Gastroesophageal sphincter (tissue), 4 donors: ENCODE measurements around the gene VEGFD. TPM values are rescaled to one million over a fixed set of nuclear protein-coding genes. Genes with fewer than 3 reads are reported as not detected.

Experiments used
- ATAC-seq: fragments of 150-250 bp; one replicate; pipeline ENCODE4 v1.9.1; 2016; ENCODE audit warnings: mild to moderate bottlenecking, moderate library complexity
- H3K27ac ChIP-seq, 4 donors: fragments of 200-600 bp; sonication (generic) in 3 of 4; 1 replicate in 3 of 4; 2 replicates in 1 of 4; pipeline ENCODE4 v1.5.1; 2016 to 2019
- H3K27me3 ChIP-seq: fragments of 200-600 bp; sonication (generic); one replicate; pipeline ENCODE4 v1.5.1; 2019
- H3K36me3 ChIP-seq, 2 donors: fragments of 200-600 bp; sonication (generic); one replicate each; pipeline ENCODE4 v1.5.1; 2019; ENCODE audit warnings: control low read depth in 1 of 2
- H3K4me1 ChIP-seq, 3 donors: fragments of 200-600 bp; sonication (generic); 1 replicate in 2 of 3; 2 replicates in 1 of 3; pipeline ENCODE4 v1.5.1; 2016 to 2019; ENCODE audit warnings: control low read depth in 2 of 3
- H3K4me3 ChIP-seq, 2 donors: fragments of 200-600 bp; sonication (generic); one replicate each; pipeline ENCODE4 v1.5.1; 2019; ENCODE audit warnings: mild to moderate bottlenecking in 1 of 2, moderate library complexity in 1 of 2
- H3K9me3 ChIP-seq, 3 donors: fragments of 200-600 bp; sonication (generic); one replicate each; pipeline ENCODE4 v1.5.1; 2017 to 2019; ENCODE audit warnings: control low read depth in 2 of 3
- EP300 ChIP-seq: sonication (generic); formaldehyde crosslinking; IDR thresholded peaks from one replicate; pipeline ENCODE4 v1.6.1; 2017; ENCODE audit warnings: antibody characterized with exemption, mild to moderate bottlenecking
- POLR2A ChIP-seq, 2 donors: fragments of 450-650 bp; IDR thresholded peaks; one replicate each; pipeline ENCODE4 v1.6.1; 2017; ENCODE audit warnings: antibody characterized with exemption in 2 of 2, mild to moderate bottlenecking in 2 of 2, moderate library complexity in 1 of 2
- POLR2AphosphoS5 ChIP-seq: sonication (generic); formaldehyde crosslinking; IDR thresholded peaks from one replicate; pipeline ENCODE4 v1.6.1; 2017; ENCODE audit warnings: antibody characterized with exemption
- WGBS, 2 donors: methylation state at CpG; one replicate each; pipeline ENCODE4 v1.1.5; 2018; ENCODE audit warnings: low coverage in 1 of 2; 5-methylcytosine and 5-hydroxymethylcytosine counted together
- total RNA-seq, 4 donors: library from RNA; depleted of rRNA; stranded (reverse); fragments of >200 nt; gene quantifications; one replicate each; pipeline ENCODE4 v1.1.0, GENCODE V29; 2016
- TF ChIP-seq, protein P1 (sequence below), 4 experiments: fragments of 200-600 bp in 2 of 4; fragments of 450-650 bp in 2 of 4; sonication (generic) in 1 of 4; IDR thresholded peaks; one replicate each; pipeline ENCODE4 v1.5.1; 2017 to 2019; ENCODE audit warnings: antibody characterized with exemption in 4 of 4, mild to moderate bottlenecking in 2 of 4, moderate library complexity in 2 of 4

The VEGFD gene
- total RNA-seq, 4 donors from 2014 or later, result 3.2 to 8.6 (median 5.3) TPM

DNA sequence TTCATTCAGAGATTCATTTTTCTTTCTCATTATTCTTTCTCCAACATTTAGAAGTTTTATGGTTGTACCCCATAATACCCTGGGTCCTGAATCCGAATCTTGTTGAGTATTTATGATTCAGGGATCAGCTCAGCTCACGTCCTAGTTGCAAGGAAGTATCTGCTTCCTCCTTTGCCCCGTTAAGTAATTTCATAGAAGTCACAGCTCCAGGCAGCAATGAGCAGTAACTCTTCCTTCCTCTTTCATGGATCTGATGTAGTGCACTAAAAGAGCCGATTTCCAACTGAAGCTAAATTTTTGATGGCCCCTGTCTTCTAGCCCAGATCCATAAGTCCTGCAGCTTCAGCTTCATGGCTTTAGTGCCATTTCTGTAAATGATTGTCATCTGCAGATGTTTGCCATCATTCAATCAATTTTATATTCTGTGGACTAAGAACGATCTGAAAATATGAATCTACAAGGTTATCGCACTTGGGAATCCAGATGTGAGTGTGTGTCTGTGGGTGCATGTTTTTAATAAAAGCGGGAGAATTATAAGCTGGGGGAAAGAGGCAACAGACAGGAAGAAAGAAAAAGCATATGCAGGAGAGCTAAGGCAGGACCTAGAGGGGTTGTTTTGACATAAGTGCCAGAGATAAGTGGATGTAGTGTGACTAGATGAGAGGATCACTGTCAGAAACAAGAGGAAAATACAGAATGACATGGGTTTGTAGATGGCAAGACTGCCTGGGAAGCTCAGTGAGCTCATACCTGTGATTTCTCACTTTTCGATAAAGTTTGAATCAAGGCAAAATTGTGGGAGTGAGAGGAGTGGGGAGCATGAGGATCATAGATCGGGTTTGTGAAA is 17.5 kb downstream of the VEGFD start:
- H3K36me3 ChIP-seq, result no peaks in the 10 kb centered on the region
- 71 to 82% methylated on average over 5 to 7 of the region's 9 CpGs for WGBS, 2 donors
- TF ChIP-seq, protein P1, sequence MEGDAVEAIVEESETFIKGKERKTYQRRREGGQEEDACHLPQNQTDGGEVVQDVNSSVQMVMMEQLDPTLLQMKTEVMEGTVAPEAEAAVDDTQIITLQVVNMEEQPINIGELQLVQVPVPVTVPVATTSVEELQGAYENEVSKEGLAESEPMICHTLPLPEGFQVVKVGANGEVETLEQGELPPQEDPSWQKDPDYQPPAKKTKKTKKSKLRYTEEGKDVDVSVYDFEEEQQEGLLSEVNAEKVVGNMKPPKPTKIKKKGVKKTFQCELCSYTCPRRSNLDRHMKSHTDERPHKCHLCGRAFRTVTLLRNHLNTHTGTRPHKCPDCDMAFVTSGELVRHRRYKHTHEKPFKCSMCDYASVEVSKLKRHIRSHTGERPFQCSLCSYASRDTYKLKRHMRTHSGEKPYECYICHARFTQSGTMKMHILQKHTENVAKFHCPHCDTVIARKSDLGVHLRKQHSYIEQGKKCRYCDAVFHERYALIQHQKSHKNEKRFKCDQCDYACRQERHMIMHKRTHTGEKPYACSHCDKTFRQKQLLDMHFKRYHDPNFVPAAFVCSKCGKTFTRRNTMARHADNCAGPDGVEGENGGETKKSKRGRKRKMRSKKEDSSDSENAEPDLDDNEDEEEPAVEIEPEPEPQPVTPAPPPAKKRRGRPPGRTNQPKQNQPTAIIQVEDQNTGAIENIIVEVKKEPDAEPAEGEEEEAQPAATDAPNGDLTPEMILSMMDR (IDR thresholded peaks at IDR 0.05), result no peak
- TF ChIP-seq POLR2A (IDR thresholded peaks at IDR 0.05) (no peak), POLR2AphosphoS5 (no peak), EP300 (no peak)
- no peaks in the 10 kb centered on the region for H3K27me3 ChIP-seq
- no peak overlapping the region for H3K4me3 ChIP-seq
- ATAC-seq, result no peak
- H3K9me3 ChIP-seq, result no peaks in the 10 kb centered on the region
- H3K4me1 ChIP-seq, result no peaks in the 10 kb centered on the region
- H3K27ac ChIP-seq, result no peak overlapping the region

DNA sequence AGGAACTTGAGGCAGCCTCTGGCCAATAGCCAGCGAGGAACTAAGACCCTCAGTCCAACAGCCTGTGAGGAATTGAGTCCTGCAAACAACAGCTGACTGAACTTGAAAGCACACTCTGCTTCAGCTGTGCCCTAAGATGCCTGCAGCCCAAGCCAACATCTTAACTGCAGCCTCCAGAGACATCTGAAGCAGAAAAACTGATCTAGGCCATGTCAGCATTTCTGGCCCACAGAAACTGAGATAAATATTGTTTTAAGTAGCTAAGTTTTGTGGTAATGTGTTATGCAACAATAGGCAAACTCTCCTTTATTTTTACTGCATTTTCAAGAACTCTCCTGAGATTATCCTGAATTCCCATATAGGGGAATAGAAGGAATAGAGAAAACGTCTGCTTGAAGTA is 24.5 kb downstream of the VEGFD start:
- TF ChIP-seq, protein P1 (IDR thresholded peaks at IDR 0.05), result no peak
- TF ChIP-seq POLR2A (IDR thresholded peaks at IDR 0.05), result no peak
- no peak for TF ChIP-seq EP300
- no peak for TF ChIP-seq POLR2AphosphoS5
- Histone ChIP-seq H3K4me1 (no peaks in the 10 kb centered on the region), H3K27ac (no peak overlapping the region), H3K36me3 (no peaks in the 10 kb centered on the region), H3K4me3 (no peak overlapping the region), H3K9me3 (no peaks in the 10 kb centered on the region), H3K27me3 (no peaks in the 10 kb centered on the region)
- no peak for ATAC-seq
- WGBS, 2 donors, result 25 to 60% methylated on average over 1 of the region's 2 CpGs

DNA sequence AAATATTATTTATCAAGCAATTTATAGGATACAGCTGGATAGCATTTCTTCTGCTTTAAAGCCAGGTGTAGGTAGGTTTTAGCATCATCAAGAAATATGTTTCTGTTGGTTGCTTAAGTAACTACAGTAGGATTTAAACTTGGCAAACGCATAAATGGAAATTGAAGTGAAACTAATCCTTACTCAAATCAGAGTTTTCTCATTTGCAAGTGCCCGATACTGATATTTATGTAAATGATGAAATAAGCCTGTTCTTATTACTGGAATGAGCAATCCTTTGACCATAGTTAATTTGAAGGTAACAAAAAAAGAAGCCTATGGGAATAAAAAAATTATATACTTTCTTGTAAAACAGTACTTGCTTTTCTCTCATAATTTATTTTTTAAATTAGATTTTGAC is 25.7 kb downstream of the VEGFD start:
- H3K9me3 ChIP-seq, result no peaks in the 10 kb centered on the region
- 69% methylated on average over 2 of the region's 2 CpGs for WGBS, 2 donors

DNA sequence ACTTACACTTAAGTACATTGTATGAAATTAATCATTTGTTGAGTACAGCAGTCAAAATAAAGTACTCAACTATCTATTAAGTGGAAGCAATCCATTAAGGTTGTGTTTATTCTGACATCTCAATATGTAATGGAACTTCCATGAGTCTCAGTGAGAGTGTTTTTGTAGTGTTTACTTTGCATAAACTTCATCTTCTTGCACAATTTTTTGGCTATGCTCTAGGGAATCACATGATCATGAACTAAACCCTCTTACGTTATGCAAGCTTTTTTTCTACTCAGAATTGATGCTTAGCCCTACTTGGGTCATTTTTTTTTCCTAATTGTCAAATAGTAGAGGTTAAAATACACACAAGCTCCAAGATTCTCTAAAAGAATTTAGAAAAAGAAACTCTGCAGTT is 27.8 kb downstream of the VEGFD start:
- no peaks in the 10 kb centered on the region for H3K9me3 ChIP-seq
- no peak overlapping the region for H3K27ac ChIP-seq
- H3K4me3 ChIP-seq, result no peak overlapping the region
- WGBS, 2 donors, result 0% methylated on average over 1 of the region's 1 CpG
- TF ChIP-seq, protein P1 (IDR thresholded peaks at IDR 0.05), result no peak
- TF ChIP-seq EP300, result no peak
- TF ChIP-seq POLR2AphosphoS5, result peak; percentile 82
- no peak for TF ChIP-seq POLR2A (IDR thresholded peaks at IDR 0.05)
- peak; percentile 87 for ATAC-seq
- no peaks in the 10 kb centered on the region for H3K36me3 ChIP-seq
- no peaks in the 10 kb centered on the region for H3K27me3 ChIP-seq
- H3K4me1 ChIP-seq, result no peaks in the 10 kb centered on the region

More for the DNA sequence above, 25.7 kb downstream of the VEGFD start:
- H3K27me3 ChIP-seq, result no peaks in the 10 kb centered on the region
- H3K27ac ChIP-seq, result no peak overlapping the region
- ATAC-seq, result no peak
- TF ChIP-seq POLR2AphosphoS5 (no peak), EP300 (no peak), POLR2A (IDR thresholded peaks at IDR 0.05) (no peak)
- TF ChIP-seq, protein P1 (IDR thresholded peaks at IDR 0.05), result no peak
- H3K4me3 ChIP-seq, result no peak overlapping the region
- no peaks in the 10 kb centered on the region for H3K4me1 ChIP-seq
- H3K36me3 ChIP-seq, result no peaks in the 10 kb centered on the region
